NCI-H748 (cell line): ENCODE results near the gene IFNLR1.

Experiments
- DNase-seq: peaks from one replicate; lab custom pipeline; 2025; ENCODE audit not compliant: unreplicated experiment; lab: John Stamatoyannopoulos, UW

Gene IFNLR1

GRCh38 chr1:24150234-24151174 is 36.6 kb downstream of the IFNLR1 start:
- peak; percentile 90 for DNase-seq

GRCh38 chr1:24149866-24150233 is 37.2 kb downstream of the IFNLR1 start:
- no peak for DNase-seq

DNA sequence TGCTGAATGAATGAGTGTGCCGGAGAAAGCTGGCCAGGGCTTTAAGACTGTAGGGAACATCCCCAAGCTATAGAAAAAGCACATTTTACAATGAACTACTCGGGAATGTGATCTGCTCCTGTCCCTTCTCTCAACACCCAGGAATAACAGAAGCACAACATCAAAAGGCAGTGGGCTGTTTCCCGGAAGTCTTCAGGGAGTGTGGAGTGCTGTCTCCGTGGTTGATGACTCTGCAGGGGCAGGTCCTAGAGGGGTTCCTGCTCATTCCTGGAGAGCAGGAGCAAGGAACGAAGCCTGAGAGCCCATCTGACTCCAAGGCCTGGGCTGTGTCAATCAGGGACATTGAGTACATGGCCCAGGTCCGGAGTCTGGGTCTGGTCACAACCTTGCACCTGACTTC is 39.3 kb downstream of the IFNLR1 start:
- no peak for DNase-seq

DNA sequence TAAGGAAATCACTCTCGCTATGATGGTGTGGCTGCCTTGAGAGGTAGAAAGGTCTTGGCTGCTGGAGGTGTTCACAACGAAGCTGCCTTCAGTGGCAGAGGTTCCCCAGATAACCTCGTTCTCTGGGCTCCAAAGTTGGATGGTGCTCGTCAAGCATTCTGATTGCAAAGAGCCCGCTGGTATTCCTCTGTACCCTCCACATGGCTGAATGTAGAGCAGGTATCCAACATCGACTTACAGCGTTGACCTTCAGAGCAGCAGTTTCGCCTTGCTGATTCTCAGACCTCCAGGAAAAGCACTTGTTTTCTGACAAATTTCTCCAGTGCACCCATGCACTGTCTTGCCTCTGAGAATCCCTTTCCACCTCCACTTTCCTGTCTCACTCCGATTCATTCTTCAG is 39.9 kb downstream of the IFNLR1 start:
- no peak for DNase-seq

DNA sequence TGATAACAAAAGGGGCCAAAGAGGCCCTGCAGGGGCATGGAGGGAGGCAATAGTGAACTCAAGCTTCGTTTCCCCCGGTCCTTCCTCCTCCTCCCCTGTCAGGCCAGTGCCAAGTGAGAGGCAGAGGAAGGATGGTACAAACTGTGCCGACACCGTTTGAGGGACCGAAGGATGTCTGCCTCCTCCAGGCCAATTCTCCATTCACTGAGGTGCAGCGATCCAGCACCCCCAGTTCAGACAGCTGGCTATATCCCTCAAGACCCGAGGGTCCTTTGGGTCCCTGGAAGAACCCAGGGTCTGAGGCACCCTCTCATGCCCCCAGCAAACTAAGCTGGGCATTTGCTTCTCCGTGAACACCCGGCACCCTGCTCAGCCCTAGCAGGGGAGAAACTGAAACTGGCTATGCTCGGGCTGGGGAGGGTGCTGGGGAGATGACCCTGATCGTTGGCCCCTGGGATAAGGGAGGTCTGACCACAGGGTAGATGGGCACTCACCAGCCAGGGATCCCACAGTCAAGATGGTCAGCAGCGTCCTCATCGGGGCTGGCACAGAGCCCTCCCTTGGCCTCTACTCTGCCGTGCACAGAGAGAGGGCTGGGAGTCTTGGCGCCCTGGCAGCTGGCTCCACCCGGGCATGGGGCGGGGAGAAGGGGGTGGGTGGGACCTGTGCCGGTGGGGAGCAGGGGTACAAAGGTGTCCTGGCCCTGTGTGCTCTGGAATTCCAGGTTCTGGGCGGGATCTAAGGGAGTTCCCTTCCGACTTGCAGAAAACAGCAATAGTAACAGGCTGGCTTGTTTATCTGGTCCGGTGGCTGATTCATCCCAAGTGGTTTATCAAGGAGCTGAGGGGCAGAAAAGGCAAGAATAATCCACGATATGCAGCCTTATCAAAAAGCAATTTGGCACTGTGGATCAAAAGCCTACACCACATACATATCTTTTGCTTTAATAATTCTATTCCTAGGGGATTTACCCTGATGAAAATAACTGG is 44.2 kb downstream of the IFNLR1 start, which contains the start of gene IL22RA1:
IL22RA1 (minus strand) TSS at position 595 of the 989 bp plus-strand sequence; CDS start at position 537, 58 bp downstream.
- no peak for DNase-seq

DNA sequence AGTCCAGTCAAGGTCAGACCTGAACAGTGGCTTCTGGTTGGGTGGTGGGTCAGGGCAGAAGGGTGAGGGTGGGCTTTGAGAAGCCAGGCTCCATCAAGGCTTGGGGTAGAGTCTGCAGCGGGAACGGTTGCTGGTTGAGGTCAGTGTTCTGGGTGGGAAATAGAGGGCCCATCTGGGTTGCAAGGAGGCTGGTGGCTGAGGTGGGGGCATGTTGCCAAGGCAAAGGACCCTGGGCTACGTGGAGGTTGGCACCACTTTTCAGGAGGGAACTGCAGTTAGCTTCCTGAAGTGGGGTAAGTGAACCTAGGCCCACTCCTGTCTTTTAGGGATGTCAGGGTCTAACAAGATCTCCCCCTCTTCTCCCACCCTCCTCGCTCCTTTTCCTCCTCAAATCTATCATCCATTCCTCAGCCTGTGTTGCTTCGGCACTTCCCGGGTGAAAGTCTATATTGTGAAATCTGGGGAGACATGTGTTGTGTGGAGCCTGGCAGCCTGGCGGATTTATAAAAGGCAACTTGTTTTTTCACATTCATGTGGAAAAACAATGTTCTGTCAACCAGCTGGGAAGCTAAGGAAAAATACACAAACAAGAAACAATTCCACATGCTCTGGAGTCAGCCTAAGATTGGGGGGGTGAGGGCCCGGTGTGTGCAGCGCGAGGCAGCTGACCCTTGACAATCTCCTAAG is 45.6 kb downstream of the IFNLR1 start:
- no peak for DNase-seq

DNA sequence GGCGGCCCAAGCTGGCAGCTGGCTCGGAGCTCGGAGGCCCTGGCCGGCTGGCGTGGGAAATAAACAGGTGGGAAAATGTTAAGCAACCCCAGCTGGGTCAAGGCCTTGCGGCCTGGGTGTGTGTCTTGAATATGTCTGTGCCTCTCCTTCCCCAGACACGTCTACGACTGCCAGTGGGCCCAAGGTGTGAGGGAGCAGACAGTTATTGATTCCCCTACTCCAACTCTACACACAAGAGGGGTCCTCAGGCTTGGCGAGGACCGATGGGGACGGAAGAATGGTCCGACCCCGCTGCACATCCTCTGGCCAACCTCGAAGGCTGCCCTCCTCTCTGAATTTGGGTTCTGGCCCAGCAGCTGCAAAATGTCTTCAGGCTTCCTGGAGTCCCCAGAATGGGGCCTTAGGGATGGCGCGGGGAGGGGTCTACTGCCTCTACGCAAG is 46.3 kb downstream of the IFNLR1 start:
- DNase-seq: no peak

GRCh38 chr1:24139841-24140425 is 47.2 kb downstream of the IFNLR1 start:
- DNase-seq: no peak

DNA sequence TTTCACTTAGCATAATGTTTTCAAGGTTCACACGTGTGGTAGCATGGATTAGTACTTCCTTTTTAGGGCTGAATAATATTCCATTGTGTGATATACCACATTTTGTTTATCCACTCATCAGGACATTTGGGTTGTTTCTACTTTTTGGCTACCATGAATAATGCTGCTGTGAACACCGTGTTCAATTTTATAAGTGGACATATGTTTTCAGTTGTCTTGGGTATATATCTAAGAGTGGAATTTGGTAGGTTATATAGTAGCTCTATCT is 47.9 kb downstream of the IFNLR1 start:
- DNase-seq: no peak

GRCh38 chr1:24138476-24139221 is 48.4 kb downstream of the IFNLR1 start:
- no peak for DNase-seq

GRCh38 chr1:24136956-24137539 is 50.0 kb downstream of the IFNLR1 start:
- DNase-seq: peak; percentile 4

- no peak for DNase-seq
Measured at GRCh38 chr1:24134376-24134775, 52.7 kb downstream of the IFNLR1 start.

GRCh38 chr1:24133819-24134218 is 53.3 kb downstream of the IFNLR1 start:
- DNase-seq: no peak

GRCh38 chr1:24130385-24130784 is 56.7 kb downstream of the IFNLR1 start:
- no peak for DNase-seq

GRCh38 chr1:24127801-24128363 is 59.2 kb downstream of the IFNLR1 start:
- no peak for DNase-seq

GRCh38 chr1:24127134-24127800 is 59.8 kb downstream of the IFNLR1 start:
- no peak for DNase-seq

GRCh38 chr1:24126672-24127023 is 60.4 kb downstream of the IFNLR1 start:
- DNase-seq: no peak

GRCh38 chr1:24126018-24126671 is 60.9 kb downstream of the IFNLR1 start:
- DNase-seq: no peak
